Stomach (tissue), 4 donors: ENCODE results near the gene CAB39.

Source experiments
- CTCF ChIP-seq, 7 experiments: fragments of 450-650 bp in 4 of 7; fragments of 200-600 bp in 3 of 7; sonication (generic) in 3 of 7; IDR thresholded peaks; one replicate each; pipeline ENCODE4 v1.5.1; 2016 to 2019; ENCODE audit warnings: antibody characterized with exemption in 7 of 7, control low read depth in 2 of 7, mild to moderate bottlenecking in 1 of 7
- POLR2A ChIP-seq, 4 donors: fragments of 450-650 bp; IDR thresholded peaks; one replicate each; pipeline ENCODE4 v1.6.1; 2016; ENCODE audit warnings: antibody characterized with exemption in 4 of 4, control low read depth in 2 of 4, mild to moderate bottlenecking in 1 of 4, moderate library complexity in 1 of 4
- POLR2AphosphoS5 ChIP-seq, 3 donors: sonication (generic); formaldehyde crosslinking; IDR thresholded peaks; one replicate each; pipeline ENCODE4 v1.6.1; 2016; ENCODE audit warnings: antibody characterized with exemption in 3 of 3

- no peak for TF ChIP-seq POLR2AphosphoS5 (IDR thresholded peaks at IDR 0.05)
- no peak for TF ChIP-seq POLR2A (IDR thresholded peaks at IDR 0.05)
- TF ChIP-seq CTCF (IDR thresholded peaks at IDR 0.05), result no peak
These were observed 20.3 kb downstream of the CAB39 start for GRCh38 chr2:230732914-230733401.
